ENCODE measurements around the gene NT5C1A.
A peak's percentile ranks its signal among the peaks of the same experiment; 100 is the strongest.

Gene NT5C1A

DNA sequence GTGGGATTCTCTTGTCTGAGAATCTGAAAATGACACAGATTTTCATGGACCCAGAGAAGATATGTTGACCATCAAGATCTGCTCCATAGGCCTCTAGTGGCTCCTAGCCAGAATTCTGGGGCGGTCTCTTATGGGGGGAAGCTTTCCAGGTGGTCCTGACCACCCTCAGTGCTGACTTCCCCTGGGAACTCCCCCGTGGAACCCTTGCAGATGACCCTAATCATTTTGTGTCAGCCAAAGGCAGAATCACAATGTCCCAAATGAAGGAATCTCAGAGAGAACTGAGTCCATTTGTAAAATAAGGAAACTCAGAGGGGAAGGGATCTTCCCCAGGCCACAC is 36.1 kb downstream of the NT5C1A start:
- no peak for DNase-seq (ENCODE audit: low spot score)

DNA sequence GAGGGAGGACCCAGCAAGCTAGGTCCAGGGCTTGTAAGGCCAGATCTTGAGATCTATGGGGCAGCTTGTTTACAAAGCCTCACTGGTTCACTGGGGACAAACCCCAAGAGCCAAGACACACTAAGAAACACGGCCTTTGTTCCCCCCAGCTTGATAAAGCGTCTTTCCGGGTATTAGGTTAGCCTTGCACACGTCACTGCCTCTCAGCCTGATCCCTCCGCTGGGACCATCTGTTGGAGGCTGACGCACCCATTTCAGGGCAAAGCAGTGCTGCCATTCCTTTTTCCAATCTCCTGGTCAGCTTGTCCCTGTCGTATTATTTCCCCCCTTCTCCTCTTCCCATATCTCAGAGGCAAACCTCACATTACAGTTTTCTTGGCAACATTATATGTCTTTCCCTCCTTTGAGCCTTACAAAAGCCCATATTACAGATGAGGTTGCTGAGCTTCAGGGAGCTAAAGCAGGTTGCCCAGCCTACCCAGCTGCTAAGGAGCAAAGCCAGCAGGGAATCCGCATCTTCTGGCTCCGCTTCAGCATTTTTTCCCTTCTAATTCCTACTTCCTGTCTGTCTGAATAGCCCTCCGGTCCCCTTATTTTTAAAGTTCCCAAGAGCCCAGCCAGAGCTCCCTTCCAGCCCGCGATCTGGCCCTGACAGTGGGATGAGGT is 36.6 kb downstream of the NT5C1A start:
- no peak for DNase-seq (ENCODE audit: low spot score)

DNA sequence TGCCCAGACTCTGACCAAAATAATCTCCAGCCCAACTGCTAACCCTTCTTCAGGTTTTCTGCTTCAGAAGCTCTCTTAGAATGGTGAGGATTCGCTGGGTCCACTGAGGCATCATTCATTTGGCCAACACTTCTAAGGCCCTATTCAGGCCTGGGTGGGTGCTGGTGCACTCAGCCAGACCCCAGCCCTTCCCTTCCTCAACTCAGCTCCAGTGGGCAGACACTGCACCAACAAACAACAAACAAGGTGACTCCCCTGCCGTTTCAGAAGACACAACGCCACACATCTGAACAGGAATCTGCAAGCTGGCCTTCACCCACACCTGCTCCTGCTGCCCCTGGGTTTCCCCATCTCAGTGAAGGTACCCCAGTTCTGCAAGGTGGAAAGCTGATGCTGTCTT is 38.5 kb downstream of the NT5C1A start:
- no peak for DNase-seq (ENCODE audit: low spot score)

DNA sequence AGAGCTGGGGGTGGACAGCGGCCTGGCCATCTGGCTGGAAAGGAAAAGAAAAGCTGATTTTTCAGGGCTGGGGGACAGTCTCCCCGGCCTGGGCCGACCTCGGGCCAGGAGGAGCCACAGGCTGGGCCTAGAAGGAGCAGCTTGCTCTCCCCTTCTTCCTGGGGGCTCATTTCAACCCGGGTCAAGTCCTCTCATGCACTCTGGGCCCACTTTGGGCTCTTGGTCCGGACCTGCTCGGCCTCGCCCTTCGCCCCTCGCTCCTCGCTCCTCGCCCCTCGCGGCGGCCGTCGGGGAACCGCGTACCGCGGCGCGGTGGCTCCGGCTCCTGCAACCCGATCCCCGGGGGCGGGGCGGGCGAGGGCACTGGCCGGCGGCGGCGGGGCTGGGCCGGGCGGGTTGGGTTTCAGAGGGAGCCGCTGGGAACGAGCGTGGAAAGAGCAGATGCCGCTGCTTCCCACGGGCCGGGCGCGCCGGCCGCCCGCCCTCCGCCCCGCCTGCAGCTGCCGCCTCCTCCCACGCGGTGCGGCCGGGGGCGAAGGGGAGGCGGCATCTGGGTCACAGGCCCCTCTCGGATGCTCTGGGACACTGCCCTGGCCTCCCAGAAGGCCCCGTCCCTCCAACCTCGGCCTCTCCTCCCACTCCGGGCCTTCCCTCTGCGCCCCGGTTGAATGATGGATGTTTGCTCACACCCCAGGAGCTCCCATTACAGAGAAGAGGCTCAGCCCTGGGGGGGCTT is 39.1 kb downstream of the NT5C1A start:
- DNase-seq (ENCODE audit: low spot score), result peak; percentile 81

DNA sequence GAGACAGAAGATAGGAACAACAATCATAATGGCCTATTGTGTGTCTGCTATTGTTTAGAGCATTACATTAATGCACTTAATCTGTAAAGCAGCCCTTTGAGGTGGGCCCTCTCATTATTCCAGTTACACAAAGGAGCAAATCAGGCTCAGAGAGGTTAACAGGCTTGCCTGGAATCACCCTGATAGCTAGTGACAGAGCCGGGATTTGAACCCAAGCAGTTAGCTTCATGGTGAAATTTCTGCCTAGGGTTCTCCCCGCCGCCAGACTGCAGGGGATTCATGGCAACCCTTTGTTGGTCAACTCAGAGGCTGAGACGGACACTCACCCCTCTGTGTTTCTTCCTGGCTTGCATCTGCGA is 39.6 kb downstream of the NT5C1A start:
- no peak for DNase-seq (ENCODE audit: low spot score)

DNA sequence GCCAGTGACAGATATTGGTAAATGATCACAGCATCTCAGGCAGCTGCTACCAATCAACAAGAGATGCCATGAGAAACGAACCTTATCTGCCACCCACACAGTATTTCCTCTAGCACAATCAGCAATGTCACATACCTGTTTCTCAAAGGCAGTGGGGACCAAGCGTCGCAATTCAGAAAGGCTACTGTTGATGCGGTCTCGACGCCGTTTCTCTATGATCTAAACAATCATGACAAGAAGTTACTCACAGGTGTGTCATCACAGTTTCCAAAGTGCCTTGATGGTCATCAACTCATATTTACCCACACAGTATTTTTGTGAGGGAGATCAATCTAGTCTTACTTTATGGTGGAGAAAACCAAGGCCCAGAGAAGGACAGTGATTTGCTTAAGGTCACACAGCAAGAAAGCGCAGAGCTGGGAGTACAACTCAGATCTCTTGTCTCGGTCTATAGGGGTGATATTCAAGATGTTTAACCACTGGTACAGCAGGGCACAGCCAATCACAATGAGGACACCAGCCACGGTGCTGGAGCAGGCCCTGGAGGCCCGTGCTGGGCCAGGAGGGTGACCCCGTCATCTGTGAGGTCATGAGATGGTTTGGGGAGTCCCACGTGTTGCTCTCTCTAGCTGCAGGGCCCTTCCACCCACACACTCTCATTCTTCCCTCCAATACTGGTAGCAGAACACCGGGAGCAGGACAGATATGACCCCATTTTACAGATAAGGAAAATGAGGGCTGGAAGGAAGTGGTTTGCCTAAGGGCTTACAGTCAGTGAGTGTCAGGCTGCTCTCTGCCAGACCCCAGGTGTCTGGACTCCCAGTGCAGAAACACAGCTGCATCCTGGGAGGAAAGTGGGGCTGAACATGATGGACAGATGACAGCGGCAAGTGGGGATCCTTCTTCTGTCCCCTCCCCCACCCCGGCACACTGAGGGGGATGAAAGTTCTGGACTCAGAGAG is 40.3 kb downstream of the NT5C1A start:
- no peak for DNase-seq (ENCODE audit: low spot score)

DNA sequence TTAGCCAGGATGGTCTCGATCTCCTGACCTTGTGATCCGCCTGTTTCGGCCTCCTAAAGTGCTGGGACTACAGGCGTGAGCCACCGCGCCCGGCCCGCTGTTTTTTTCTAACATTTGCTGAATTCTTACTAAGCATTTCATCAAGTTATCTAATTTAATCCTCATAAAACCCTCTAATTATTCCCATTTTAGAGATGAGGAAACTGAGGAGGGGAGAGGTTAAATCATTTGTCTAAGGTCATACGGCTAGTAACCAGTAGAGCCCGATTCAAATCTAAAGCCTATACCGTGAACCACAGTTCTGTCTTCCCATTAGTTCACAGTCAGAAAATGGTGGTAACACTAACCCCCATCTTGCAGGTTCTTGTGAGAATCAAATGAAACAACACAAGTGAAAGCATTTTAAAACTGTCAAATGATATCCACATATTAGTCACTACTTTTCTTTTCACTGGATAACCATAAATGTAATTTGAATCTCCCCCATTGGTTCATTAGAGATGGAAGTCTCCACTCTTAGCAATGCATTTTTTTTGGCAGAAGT is 43.0 kb downstream of the NT5C1A start:
- no peak for DNase-seq (ENCODE audit: low spot score)

DNA sequence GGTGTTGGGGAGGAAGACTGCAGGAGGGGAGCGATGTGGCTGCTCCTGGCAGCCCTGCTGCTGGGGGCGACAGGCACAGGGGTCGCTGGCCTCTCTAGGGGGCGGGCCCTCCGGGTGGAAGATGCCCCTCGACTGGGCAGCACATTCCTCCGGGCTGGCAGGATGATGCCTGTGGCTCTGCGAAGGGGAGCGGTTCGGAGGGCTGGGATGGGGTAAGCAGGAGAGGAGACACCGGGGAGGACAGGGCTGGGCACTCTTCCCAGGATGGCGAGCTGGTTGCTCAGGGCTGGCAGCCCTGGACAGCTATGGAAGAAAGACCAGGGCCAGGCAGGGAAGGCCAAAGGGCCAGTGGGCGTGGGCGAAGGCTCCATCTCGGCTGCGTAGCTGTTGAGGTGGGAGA is 45.3 kb downstream of the NT5C1A start:
- DNase-seq (ENCODE audit: low spot score), result no peak

DNA sequence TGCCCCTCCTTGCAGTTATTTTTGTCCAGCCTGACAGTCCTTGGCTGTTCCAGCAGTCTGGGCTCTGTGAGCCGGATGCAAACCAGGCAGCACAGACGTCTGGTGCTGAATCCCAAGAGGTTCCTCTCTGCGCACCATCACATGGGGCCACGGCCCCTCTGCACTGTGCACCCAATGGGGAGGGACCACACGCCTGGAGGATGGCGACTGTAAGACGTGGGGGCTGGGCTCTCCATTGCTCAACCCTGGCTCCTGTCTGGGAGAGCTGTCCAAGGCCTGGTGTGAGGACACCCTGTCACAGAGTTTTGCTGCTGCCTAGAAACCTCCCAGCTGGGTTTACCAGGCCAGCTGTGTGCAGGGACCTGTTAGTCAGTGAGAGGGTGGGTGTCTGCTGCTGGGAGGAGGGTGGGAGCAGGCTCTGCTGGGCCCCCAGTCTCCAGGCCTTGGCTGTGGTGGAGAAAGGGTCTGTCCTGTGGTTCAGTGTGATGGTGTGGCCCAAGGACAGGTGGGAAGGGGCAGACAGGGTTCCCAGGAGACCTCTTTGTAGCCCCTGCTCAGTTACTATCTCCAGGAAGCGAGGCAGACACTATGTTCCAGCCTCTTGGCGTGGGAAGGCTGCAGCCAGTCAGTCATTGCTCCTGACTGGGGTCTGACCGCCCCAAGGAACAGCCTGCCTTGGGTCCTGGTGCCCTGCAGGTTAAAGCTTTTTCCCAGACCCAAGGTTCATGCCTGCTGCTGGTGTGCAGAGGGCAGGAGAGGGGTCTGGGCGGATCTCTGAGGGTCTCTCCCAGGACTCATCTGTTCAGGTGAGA is 46.2 kb downstream of the NT5C1A start:
- DNase-seq (ENCODE audit: low spot score), result no peak

DNA sequence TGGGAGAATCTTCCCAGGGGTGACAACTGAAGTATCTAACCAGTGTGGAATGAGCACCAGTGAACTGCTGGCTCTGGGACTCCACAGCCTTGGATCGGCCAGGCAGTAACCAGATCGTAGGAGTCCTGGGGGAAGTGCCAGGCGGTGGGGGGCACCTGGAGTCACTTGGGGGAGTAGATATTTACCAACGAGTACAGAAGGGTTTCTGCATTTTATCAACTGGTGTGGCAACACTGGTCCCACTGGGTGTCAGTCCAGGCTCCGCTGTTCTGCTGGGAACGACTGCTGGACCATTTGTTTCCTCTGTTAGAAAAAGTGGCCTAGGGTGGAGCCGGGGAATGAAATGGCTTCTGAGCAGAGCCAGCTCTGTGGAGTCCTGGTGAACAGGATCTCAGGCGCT is 46.9 kb downstream of the NT5C1A start:
- no peak for DNase-seq (ENCODE audit: low spot score)

DNA sequence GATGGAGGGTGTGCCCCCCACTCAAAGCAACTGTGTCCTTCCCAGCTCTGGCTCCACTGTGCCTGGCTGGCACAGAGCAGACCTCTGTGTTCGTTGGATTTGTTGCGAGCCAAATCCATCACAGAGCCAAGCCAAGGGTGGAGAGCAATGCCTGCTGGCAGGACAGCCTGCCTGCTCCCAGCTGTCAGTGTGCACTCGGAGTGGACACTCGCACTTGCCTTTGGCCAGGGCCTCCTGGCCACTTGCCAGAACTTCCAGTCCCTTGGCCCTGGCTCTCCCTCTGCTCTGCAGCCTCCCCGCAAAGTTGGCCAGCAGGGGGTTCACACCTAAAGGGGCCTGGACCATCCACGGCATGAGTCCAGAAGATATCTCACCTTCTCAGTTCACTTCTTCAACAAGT is 48.9 kb downstream of the NT5C1A start:
- no peak for DNase-seq (ENCODE audit: low spot score)

DNA sequence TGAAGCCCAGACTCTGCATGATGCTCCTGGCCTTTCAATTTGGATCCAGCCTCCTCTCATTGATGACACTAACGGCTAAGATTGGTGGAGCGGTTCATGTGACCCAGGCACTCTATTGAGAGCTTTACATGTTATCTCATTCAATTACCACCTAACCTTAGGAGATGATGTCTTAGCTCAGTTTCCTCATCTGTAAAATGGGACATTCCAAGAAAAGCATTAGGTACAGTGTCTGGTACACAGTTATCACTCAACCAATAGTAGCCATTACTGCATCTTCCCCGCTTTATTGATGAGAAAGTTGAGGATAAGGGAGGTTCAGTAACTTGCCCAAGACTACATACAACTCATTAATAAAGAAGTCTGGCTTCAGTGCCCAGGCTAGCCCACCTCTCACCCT is 49.5 kb downstream of the NT5C1A start:
- no peak for DNase-seq (ENCODE audit: low spot score)

DNA sequence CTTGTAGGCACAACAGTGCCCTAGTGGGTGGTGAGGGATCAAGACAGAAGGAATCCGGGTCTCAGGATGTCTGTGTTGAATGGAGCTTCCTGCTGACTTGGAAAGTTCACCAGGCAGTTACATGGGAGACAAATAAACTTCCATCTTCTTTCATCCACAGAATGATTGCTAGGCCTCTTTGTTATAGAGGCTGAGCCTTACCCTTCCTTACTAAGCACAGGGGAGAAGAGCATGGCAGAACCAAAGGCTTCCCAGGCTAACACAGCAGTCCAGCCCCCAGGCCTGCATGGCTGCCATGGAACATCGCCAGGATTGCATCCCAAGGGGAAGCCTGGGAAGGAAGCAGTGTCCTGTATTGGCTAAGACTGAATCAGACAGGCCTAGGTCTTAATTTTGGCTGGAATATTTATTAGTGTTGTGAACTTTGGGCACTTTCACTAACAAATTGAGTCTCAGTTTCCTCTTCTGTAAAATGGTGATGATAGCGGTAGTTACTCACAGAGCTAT is 51.2 kb downstream of the NT5C1A start:
- DNase-seq (ENCODE audit: low spot score), result no peak

DNA sequence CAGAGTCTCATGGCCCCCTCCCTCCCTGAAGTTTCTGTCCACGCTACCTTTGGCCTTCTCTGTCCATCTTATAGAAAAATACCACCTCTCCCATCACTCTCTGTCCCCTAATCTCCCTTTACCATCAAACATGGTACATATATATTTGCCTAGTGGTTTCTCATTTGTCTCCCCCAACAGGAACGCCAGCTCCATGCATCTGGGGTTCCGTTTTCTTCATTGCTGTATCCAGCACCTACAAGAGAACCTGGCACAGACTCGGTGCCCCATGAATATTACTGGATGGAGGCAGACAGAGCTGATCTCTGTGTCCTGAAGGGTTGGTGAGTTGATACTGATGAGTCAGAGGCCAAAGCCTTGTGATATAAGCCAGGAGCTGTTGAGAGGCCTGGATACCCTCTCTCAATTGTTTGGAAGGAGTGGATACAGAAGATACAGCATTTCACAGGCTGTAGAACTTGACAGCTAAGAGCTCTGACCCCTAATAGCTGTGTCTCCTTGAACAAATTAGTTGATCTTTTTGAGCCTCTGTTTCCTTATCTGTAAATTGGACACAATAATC is 54.3 kb downstream of the NT5C1A start:
- no peak for DNase-seq (ENCODE audit: low spot score)

DNA sequence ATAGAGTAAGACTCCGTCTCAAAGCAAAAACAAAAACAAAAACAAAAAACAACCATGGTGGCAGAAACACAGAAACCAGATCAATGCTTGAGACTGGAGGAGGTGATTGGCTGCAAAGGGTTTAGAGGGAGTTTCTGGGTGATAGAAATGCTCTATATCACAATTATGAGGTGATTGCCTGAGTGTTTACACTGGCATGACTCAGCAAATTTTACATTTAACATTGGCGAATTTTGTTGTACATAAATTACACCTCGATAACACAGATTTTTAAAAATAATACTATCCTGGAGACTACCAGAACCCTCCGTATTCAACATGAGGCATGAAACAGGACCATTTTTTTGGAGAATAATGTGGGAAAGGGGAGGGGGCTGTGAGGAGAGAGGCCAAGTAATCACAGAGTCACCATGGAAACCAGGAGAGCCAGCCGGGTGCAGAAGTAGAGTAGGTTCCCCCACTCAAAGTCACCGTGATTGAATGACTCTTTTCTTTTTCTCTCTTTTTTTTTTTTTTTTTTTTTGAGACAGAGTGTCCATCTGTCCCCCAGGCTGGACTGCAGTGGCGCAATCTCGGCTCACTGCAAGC is 56.7 kb downstream of the NT5C1A start:
- no peak for DNase-seq (ENCODE audit: low spot score)

DNA sequence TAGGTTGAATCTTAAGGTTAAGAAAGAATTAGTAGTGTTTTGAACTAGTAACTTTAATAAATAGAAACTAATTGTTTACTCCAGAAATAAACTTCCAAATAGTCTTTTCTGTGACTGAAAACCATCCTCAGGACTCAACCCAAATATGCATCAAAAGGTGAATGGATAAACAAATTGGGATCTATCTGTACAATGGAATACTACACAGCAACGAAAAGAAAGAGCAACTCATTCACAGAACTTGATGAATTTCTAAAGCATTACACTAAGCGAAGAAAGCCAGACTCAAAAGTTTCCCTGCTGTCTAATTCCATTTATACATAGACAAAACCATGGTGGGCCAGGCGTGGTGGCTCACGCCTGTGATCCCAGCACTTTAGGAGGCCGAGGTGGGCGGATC is 57.4 kb downstream of the NT5C1A start:
- DNase-seq (ENCODE audit: low spot score), result no peak

DNA sequence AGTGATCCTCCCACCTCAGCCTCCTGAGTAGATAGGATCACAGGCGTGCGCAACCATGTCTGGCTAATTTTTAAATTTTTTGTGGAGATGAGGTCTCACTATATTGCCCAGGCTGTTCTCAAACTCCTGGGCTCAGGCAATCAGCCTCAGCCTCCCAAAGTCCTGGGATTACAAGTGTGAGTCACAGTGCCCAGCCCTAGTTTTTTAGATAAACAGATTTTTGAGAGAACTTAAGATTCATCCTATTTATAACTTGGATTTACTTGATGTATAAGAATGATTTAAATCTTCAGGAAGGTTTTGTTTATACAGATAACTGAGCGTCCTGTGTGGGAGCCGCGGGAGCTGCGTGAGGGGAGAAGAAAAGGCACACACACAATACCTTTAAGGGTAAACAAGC is 58.7 kb downstream of the NT5C1A start:
- DNase-seq (ENCODE audit: low spot score), result no peak

DNA sequence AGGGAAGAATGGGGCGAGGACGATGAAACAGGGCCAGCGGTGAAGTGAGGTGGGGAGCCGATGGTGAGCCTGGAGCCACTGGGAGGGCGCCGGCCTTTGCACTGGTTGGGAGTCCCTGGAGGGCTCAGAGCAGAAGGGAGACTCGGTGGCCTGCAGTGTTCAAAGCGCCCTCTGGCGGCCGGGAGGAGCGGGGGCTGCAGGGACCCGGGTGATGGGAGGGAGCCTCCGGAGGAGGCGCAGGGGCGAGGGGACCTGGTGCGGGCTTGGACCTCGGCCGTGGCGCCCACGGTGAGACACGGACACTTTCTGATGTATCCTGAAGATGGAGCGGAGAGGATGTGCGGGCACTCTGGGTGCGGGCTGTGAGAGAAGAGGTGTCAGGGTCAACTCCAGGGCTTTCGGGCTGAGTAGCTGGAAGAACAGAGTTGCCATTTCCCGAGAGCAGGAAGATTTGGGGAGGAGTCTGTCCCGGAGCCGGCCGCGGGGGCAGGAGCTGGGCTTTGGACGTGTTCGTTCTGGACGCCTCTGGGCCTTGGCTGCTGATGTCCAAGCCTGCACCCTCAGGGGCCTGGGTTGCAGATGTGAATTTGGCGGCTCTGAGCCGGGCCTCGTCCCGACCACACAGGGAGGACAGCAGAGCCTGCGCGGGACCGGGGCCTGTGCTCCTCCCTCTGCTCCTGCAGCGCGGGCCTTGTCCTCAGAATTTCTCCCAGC is 62.1 kb downstream of the NT5C1A start:
- no peak for DNase-seq (ENCODE audit: low spot score)

All from left forelimb (tissue), 1 donor.